PC-9 (cell line): ENCODE measurements around the gene PIGR.

Experiments
- EZH2 ChIP-seq: fragments of 200-600 bp; sonication (generic); IDR thresholded peaks from 2 replicates; pipeline ENCODE4 v1.8.0; 2017; ENCODE audit warnings: antibody characterized with exemption, low read depth
- TF ChIP-seq, protein P1 (sequence below): fragments of 200-600 bp; sonication (generic); conservative IDR thresholded peaks from 2 replicates; pipeline ENCODE4 v1.6.1; 2017; ENCODE audit warnings: mixed run types, antibody characterized with exemption, mild to moderate bottlenecking, moderate library complexity

DNA sequence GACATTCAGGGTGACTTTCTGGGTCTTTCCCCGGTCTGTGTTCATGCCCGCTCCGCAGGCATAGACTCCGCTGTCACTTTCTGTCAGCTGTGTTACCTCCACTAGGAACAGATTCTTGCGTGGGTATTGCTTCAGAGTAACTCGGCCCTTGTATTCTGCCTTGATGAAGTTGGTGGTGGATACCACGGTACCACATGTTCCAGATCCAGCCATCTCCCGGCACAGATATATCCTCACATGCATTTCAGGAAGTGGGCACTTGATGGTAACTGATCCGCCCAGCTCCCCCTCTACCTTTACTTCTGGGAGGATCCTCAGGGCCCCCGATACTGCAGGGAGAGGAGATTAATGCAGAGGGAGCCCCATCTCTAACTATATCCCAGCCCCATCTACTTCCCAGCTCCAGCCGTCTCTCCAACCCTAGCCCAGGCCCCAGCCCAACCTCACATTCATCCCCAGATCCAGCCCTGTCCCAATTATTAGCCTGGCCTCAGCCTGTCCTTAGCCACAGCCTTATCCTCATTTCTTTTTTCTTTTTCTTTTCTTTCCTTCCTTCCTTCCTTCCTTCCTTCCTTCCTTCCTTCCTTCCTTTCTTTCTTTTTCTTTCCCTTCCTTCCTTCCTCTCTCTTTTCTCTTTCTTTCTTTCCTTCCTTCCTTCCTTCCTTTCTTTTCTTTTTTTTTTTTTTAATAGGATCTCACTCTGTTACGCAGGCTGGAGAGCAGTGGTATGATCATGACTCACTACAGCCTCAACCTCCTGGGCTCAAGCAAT is 32.3 kb downstream of the PIGR start:
- TF ChIP-seq, protein P1, sequence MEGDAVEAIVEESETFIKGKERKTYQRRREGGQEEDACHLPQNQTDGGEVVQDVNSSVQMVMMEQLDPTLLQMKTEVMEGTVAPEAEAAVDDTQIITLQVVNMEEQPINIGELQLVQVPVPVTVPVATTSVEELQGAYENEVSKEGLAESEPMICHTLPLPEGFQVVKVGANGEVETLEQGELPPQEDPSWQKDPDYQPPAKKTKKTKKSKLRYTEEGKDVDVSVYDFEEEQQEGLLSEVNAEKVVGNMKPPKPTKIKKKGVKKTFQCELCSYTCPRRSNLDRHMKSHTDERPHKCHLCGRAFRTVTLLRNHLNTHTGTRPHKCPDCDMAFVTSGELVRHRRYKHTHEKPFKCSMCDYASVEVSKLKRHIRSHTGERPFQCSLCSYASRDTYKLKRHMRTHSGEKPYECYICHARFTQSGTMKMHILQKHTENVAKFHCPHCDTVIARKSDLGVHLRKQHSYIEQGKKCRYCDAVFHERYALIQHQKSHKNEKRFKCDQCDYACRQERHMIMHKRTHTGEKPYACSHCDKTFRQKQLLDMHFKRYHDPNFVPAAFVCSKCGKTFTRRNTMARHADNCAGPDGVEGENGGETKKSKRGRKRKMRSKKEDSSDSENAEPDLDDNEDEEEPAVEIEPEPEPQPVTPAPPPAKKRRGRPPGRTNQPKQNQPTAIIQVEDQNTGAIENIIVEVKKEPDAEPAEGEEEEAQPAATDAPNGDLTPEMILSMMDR = no peak
- no peak for TF ChIP-seq EZH2
